ENCODE measurements around the gene PIGZ.

Gene PIGZ

GRCh38 chr3:197006860-197007259, 38.2 kb upstream of the PIGZ start:
- no peak overlapping the region for H3K9ac ChIP-seq (ENCODE audit: insufficient read length, low read depth)
- TF ChIP-seq SUZ12 (IDR thresholded peaks at IDR 0.05; ENCODE audit: extremely low read depth, insufficient read depth, insufficient read length) (no peak), ZNF274 (IDR thresholded peaks at IDR 0.05; ENCODE audit: low read depth, low read length) (no peak), YY1 (IDR thresholded peaks at IDR 0.05; ENCODE audit: insufficient read depth, insufficient read length) (no peak)
- peaks cover 60% of the 10 kb centered on the region for H3K36me3 ChIP-seq (ENCODE audit: insufficient read depth, insufficient read length, low read length)
- no peak overlapping the region for H3K4me3 ChIP-seq (ENCODE audit: insufficient read length, low read depth)
- H3K9me3 ChIP-seq (ENCODE audit: insufficient read depth, low read length) = no peaks in the 10 kb centered on the region
- DNase-seq (ENCODE audit: low read depth, low spot score) = no peak
- H3K4me1 ChIP-seq (ENCODE audit: insufficient read depth, insufficient read length) = peaks cover 27% of the 10 kb centered on the region
- peaks cover 5% of the 10 kb centered on the region for H3K27me3 ChIP-seq (ENCODE audit: insufficient read depth, insufficient read length)

DNA sequence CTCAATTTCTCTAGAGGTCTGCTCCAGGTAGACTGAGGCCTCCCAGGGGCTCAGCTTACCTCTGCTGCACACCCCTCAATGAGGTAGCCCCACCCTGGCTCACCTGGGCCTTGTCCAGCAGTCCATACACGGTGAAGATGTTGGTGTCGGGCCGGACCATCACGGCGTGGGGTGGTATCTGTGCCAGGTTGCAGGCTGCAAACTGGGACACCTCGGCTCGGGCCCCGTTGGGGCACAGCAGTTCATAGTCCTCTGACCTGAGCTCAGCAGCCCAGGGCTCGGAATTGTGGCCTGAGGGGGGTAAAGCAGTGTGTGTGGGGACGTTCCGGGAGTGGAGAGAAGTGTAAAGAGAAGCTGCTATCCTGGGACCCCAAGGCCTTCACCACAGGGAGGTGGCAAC, 37.8 kb upstream of the PIGZ start:
- Histone ChIP-seq H3K9me3 (ENCODE audit: insufficient read depth, low read length) (no peaks in the 10 kb centered on the region), H3K4me1 (ENCODE audit: insufficient read depth, insufficient read length) (peaks cover 25% of the 10 kb centered on the region), H3K4me3 (ENCODE audit: insufficient read length, low read depth) (no peak overlapping the region), H3K27me3 (ENCODE audit: insufficient read depth, insufficient read length) (peaks cover 5% of the 10 kb centered on the region), H3K36me3 (ENCODE audit: insufficient read depth, insufficient read length, low read length) (peaks cover 61% of the 10 kb centered on the region), H3K9ac (ENCODE audit: insufficient read length, low read depth) (no peak overlapping the region)
- TF ChIP-seq SUZ12 (IDR thresholded peaks at IDR 0.05; ENCODE audit: extremely low read depth, insufficient read depth, insufficient read length) (no peak), ZNF274 (IDR thresholded peaks at IDR 0.05; ENCODE audit: low read depth, low read length) (no peak), YY1 (IDR thresholded peaks at IDR 0.05; ENCODE audit: insufficient read depth, insufficient read length) (no peak)
- DNase-seq (ENCODE audit: low read depth, low spot score) = no peak

GRCh38 chr3:197003461-197004385, 35.1 kb upstream of the PIGZ start:
- Histone ChIP-seq H3K4me3 (ENCODE audit: insufficient read length, low read depth) (peak overlapping the region; percentile 39), H3K9me3 (ENCODE audit: insufficient read depth, low read length) (no peaks in the 10 kb centered on the region), H3K27me3 (ENCODE audit: insufficient read depth, insufficient read length) (peaks cover 5% of the 10 kb centered on the region), H3K36me3 (ENCODE audit: insufficient read depth, insufficient read length, low read length) (peaks cover 44% of the 10 kb centered on the region), H3K9ac (ENCODE audit: insufficient read length, low read depth) (peak overlapping the region; percentile 84), H3K4me1 (ENCODE audit: insufficient read depth, insufficient read length) (peaks cover 18% of the 10 kb centered on the region)
- no peak for DNase-seq (ENCODE audit: low read depth, low spot score)
- TF ChIP-seq YY1 (IDR thresholded peaks at IDR 0.05; ENCODE audit: insufficient read depth, insufficient read length) (no peak), ZNF274 (IDR thresholded peaks at IDR 0.05; ENCODE audit: low read depth, low read length) (no peak), SUZ12 (IDR thresholded peaks at IDR 0.05; ENCODE audit: extremely low read depth, insufficient read depth, insufficient read length) (no peak)

DNA sequence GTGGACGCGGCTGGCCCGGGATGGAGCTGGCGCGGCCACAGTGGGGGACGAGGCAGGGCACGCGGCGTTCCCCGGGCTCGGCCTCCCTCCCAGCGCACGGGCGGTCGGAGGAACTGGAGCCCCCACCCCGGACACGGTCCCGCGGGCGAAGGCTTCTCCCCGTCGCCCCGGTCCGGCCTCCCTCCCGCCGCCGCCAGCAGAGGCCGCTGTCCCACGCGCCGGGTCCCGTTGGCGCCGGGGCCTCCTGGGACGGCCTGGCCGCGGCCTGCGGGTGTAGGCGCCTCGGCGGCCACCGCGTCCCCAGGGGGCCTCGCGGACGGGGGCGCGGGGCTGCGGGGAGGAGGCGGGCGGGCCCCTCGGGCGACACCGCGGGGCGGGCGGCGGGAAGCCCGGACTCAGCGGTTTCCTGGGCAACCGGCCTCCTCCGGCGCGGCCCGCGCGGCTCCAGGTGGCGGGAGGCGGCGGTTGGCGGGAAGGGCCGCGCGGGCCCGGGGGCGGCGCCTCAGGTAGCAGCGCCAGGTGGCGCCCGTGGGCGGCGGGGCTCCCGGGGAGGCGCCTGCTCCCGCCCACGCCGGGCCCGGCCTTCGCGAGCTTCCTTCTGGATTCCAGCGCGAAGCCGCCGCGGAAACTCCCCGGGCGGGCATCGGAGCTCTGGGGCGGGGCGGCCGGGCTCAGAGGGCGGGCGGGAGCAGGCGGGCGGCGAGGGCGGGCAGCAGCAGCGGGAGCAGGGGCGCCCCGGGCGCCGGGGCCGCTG, 34.2 kb upstream of the PIGZ start:
- TF ChIP-seq SUZ12 (IDR thresholded peaks at IDR 0.05; ENCODE audit: extremely low read depth, insufficient read depth, insufficient read length) = no peak
- peaks cover 18% of the 10 kb centered on the region for H3K4me1 ChIP-seq (ENCODE audit: insufficient read depth, insufficient read length)
- H3K27me3 ChIP-seq (ENCODE audit: insufficient read depth, insufficient read length) = peaks cover 5% of the 10 kb centered on the region
- H3K9ac ChIP-seq (ENCODE audit: insufficient read length, low read depth) = peak overlapping the region; percentile 84
- no peak for DNase-seq (ENCODE audit: low read depth, low spot score)
- peaks cover 36% of the 10 kb centered on the region for H3K36me3 ChIP-seq (ENCODE audit: insufficient read depth, insufficient read length, low read length)
- peak overlapping the region; percentile 39 for H3K4me3 ChIP-seq (ENCODE audit: insufficient read length, low read depth)
- H3K9me3 ChIP-seq (ENCODE audit: insufficient read depth, low read length) = no peaks in the 10 kb centered on the region

- H3K4me1 ChIP-seq (ENCODE audit: insufficient read depth, insufficient read length) = peaks cover 14% of the 10 kb centered on the region
- no peaks in the 10 kb centered on the region for H3K9me3 ChIP-seq (ENCODE audit: insufficient read depth, low read length)
- peaks cover 5% of the 10 kb centered on the region for H3K27me3 ChIP-seq (ENCODE audit: insufficient read depth, insufficient read length)
- H3K4me3 ChIP-seq (ENCODE audit: insufficient read length, low read depth) = no peak overlapping the region
- TF ChIP-seq SUZ12 (IDR thresholded peaks at IDR 0.05; ENCODE audit: extremely low read depth, insufficient read depth, insufficient read length) (no peak), YY1 (IDR thresholded peaks at IDR 0.05; ENCODE audit: insufficient read depth, insufficient read length) (no peak), ZNF274 (IDR thresholded peaks at IDR 0.05; ENCODE audit: low read depth, low read length) (no peak)
- peaks cover 33% of the 10 kb centered on the region for H3K36me3 ChIP-seq (ENCODE audit: insufficient read depth, insufficient read length, low read length)
- peak overlapping the region; percentile 58 for H3K9ac ChIP-seq (ENCODE audit: insufficient read length, low read depth)
- DNase-seq (ENCODE audit: low read depth, low spot score) = no peak
Observed at GRCh38 chr3:197001972-197002700, 33.5 kb upstream of the PIGZ start.

DNA sequence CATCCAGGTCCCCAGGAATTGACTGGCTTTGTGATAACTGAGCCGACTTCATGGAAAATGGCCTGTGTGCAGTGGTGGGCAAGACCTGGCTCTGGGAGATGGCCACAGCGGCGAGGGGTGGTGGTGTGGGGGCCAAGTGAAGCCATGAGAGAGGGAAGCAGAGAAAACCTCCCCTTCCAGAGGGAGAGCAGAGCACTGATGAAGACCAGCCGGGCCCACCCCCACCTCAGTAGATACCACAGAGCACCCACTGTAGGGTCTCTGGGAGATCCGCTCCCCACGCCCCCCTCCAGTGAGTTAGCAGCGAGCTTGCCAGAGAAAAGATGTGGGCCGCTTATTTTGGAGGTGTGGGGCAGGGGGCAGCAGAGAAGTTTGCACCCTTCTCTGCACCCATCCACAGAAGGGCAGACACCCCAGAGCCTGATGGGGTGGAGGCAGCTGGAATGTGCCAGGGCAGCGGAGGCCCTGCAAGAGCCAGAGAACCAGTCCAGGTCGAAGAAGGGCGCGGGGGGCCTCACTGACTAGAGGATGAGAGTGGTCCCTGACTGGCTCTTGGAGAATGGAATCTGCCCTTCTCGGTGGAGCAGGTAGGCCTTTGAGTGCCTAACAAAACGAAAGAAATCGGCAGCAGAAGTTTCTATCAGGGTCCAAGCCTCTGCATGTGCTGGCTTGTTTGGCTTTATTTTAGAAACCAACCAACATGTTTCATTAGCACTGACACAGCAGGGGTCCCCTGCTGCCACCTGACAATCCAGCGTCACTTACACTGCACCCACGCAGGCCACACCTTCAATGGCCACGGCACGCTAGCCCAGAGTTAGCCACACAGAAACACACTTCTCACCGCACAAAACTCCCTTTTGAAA, 32.7 kb upstream of the PIGZ start:
- peaks cover 25% of the 10 kb centered on the region for H3K36me3 ChIP-seq (ENCODE audit: insufficient read depth, insufficient read length, low read length)
- H3K9me3 ChIP-seq (ENCODE audit: insufficient read depth, low read length) = no peaks in the 10 kb centered on the region
- peaks cover 5% of the 10 kb centered on the region for H3K27me3 ChIP-seq (ENCODE audit: insufficient read depth, insufficient read length)
- no peak for TF ChIP-seq YY1 (IDR thresholded peaks at IDR 0.05; ENCODE audit: insufficient read depth, insufficient read length)
- TF ChIP-seq SUZ12 (IDR thresholded peaks at IDR 0.05; ENCODE audit: extremely low read depth, insufficient read depth, insufficient read length) = no peak
- TF ChIP-seq ZNF274 (IDR thresholded peaks at IDR 0.05; ENCODE audit: low read depth, low read length) = no peak
- DNase-seq (ENCODE audit: low read depth, low spot score) = no peak
- H3K9ac ChIP-seq (ENCODE audit: insufficient read length, low read depth) = peak overlapping the region; percentile 28
- H3K4me1 ChIP-seq (ENCODE audit: insufficient read depth, insufficient read length) = peaks cover 10% of the 10 kb centered on the region
- H3K4me3 ChIP-seq (ENCODE audit: insufficient read length, low read depth) = no peak overlapping the region
